Nephron (organoid): ENCODE results near the gene SPAG17.

Source experiments
- H3K27ac Mint-ChIP-seq, 3 experiments: 2 replicates each; pipeline ENCODE4 v1.8.0; 2020; ENCODE audit warnings: mixed read lengths in 3 of 3, mild to moderate bottlenecking in 2 of 3, moderate library complexity in 1 of 3
- H3K27me3 Mint-ChIP-seq: 2 replicates; pipeline ENCODE4 v1.8.0; 2021; ENCODE audit warnings: low read depth, mild to moderate bottlenecking, moderate library complexity, mixed read lengths
- H3K36me3 Mint-ChIP-seq: 2 replicates; pipeline ENCODE4 v1.8.0; 2020; ENCODE audit warnings: low read depth, mixed read lengths
- H3K4me1 Mint-ChIP-seq: 2 replicates; pipeline ENCODE4 v1.8.0; 2020; ENCODE audit warnings: mixed read lengths
- H3K4me3 Mint-ChIP-seq, 3 experiments: 2 replicates each; pipeline ENCODE4 v1.8.0; 2020; ENCODE audit warnings: mild to moderate bottlenecking in 3 of 3, mixed read lengths in 3 of 3, moderate library complexity in 2 of 3
- H3K9me3 Mint-ChIP-seq: 2 replicates; pipeline ENCODE4 v1.8.0; 2020; ENCODE audit warnings: mixed read lengths
- TF ChIP-seq, protein P1 (sequence below), 3 experiments: fragments of 200-600 bp; sonication (generic); IDR thresholded peaks; one replicate each; pipeline ENCODE4 v1.5.0; 2021; ENCODE audit warnings: antibody characterized with exemption in 3 of 3; ENCODE audit not compliant: unreplicated experiment in 3 of 3

The SPAG17 gene

DNA sequence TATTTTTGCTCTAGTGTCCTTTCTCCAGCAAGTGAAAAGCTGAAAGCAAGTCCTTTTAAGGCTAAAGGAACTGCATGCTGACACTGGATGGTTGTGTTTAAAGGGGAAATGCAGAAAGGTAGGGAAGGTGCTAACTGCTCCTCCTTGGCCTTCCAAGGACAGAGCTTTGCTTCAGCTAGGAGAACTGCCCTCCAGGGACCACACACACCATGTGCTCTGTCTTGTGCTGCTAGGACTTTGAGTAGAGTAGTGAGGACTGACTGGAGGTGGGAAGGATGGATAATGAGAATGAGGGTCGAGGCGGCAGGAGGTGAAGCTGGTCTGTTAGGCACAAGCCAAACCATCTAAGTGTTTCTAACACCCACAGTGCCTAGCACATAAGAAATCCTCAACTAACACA lies 177.6 kb downstream of the SPAG17 start:
- no peak overlapping the region for H3K4me3 Mint-ChIP-seq
- TF ChIP-seq, protein P1, sequence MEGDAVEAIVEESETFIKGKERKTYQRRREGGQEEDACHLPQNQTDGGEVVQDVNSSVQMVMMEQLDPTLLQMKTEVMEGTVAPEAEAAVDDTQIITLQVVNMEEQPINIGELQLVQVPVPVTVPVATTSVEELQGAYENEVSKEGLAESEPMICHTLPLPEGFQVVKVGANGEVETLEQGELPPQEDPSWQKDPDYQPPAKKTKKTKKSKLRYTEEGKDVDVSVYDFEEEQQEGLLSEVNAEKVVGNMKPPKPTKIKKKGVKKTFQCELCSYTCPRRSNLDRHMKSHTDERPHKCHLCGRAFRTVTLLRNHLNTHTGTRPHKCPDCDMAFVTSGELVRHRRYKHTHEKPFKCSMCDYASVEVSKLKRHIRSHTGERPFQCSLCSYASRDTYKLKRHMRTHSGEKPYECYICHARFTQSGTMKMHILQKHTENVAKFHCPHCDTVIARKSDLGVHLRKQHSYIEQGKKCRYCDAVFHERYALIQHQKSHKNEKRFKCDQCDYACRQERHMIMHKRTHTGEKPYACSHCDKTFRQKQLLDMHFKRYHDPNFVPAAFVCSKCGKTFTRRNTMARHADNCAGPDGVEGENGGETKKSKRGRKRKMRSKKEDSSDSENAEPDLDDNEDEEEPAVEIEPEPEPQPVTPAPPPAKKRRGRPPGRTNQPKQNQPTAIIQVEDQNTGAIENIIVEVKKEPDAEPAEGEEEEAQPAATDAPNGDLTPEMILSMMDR (IDR thresholded peaks at IDR 0.05; ENCODE audit: unreplicated experiment in 3 of 3), result no peak
- no peaks in the 10 kb centered on the region for H3K27me3 Mint-ChIP-seq
- H3K36me3 Mint-ChIP-seq, result peaks cover 18% of the 10 kb centered on the region
- peaks cover 16% of the 10 kb centered on the region for H3K9me3 Mint-ChIP-seq
- H3K4me1 Mint-ChIP-seq, result no peaks in the 10 kb centered on the region
- no peak overlapping the region for H3K27ac Mint-ChIP-seq

DNA sequence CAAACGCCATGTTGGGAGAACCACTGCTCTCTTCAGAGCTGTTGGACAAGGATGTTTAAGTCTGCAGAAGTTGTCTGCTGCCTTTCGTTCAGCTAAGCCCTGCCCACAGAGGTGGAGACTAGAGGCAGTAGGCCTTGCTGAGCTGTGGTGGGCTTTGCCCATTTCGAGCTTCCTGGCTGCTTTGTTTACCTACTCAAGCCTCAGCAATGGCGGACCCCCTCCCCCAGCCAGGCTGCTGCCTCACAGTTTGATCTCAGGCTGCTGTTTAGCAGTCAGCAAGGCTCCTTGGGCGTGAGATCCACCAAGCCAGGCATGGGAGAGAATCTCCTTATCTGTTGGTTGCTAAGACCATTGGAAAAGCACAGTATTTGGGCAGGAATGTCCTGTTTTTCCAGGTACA lies 180.7 kb downstream of the SPAG17 start:
- Mint-ChIP-seq H3K36me3 (peaks cover 23% of the 10 kb centered on the region), H3K27ac (no peak overlapping the region), H3K9me3 (peaks cover 32% of the 10 kb centered on the region), H3K4me1 (no peaks in the 10 kb centered on the region), H3K4me3 (no peak overlapping the region), H3K27me3 (no peaks in the 10 kb centered on the region)
- TF ChIP-seq, protein P1 (IDR thresholded peaks at IDR 0.05; ENCODE audit: unreplicated experiment in 3 of 3), result no peak

DNA sequence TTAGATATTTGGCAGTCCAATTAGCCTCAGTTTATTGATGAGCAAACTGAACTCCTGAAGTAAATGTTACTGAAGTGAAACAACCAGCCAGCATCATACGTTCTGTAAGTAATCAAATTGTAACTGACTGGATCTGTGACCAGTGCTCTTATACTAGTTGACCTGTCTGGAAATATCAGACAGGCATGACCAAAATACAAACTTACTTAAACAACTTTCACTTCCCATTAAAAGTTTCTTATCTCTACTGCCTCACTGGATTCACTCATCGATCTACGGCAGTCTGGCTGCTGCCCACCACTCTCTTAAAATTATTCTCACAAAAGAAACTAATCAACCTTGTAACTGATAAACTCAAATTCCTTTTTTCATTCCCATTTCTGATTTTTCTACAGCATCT lies 199.1 kb downstream of the SPAG17 start:
- H3K4me3 Mint-ChIP-seq, result no peak overlapping the region
- H3K27ac Mint-ChIP-seq, result no peak overlapping the region
- H3K27me3 Mint-ChIP-seq, result no peaks in the 10 kb centered on the region
- TF ChIP-seq, protein P1 (IDR thresholded peaks at IDR 0.05; ENCODE audit: unreplicated experiment in 3 of 3), result no peak
- H3K4me1 Mint-ChIP-seq, result no peaks in the 10 kb centered on the region
- H3K9me3 Mint-ChIP-seq, result peaks cover 3% of the 10 kb centered on the region
- peaks cover 11% of the 10 kb centered on the region for H3K36me3 Mint-ChIP-seq

DNA sequence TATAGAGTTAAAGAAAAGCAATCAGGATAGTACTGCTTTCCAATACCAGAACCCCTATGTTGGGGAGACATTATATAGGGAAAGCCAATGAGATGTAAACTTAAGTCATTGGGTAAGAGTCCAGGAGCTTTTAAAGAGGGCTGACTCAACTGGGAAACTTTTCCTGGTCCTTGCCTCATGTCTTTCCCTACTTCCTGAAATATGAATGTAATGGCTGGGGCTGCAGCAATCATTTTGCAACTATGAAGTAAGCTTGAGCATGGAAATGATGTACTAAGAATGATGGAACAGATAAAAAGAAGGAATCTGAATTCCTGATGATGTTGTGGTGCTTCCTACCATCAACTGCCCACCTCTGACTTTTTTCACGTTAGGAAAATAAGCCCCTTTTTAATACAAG lies 199.8 kb downstream of the SPAG17 start:
- H3K27me3 Mint-ChIP-seq, result no peaks in the 10 kb centered on the region
- no peak overlapping the region for H3K27ac Mint-ChIP-seq
- H3K9me3 Mint-ChIP-seq, result peaks cover 3% of the 10 kb centered on the region
- H3K4me1 Mint-ChIP-seq, result no peaks in the 10 kb centered on the region
- H3K36me3 Mint-ChIP-seq, result peaks cover 8% of the 10 kb centered on the region
- TF ChIP-seq, protein P1 (IDR thresholded peaks at IDR 0.05; ENCODE audit: unreplicated experiment in 3 of 3), result no peak
- no peak overlapping the region for H3K4me3 Mint-ChIP-seq

DNA sequence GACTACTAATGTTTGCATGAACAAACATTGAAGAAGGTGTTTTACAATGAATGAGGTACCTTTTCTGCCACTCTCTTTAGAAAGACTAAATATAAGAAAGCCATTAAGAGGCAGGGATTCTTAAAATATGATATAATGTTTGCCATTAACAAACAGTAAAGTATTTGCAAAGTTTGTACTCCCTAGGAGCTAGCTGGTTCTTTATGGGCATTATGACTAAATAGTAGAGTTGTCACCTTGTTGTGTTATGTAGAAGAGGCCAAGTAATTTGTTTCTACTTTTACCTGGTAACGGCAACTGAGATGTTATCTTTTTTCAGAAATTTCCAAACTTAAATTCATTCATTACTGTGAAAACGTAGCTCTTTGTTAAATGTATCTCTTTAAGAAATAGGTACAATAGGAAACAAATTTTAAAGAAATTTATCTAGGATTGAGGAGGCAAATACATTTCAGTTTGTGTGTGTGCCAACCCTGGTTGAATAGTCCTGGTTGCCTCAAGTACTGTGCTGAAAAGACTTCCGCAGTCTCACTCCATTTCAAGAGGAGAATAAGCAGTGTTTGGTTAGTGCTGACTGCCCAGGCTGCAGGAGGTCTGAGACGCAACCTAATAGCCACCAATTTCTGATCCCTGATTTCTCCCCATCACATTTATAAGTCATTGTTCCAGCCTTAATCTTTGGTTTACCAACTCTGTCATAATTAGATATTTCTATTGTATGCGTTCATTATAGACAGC lies 203.4 kb downstream of the SPAG17 start:
- Mint-ChIP-seq H3K27ac (no peak overlapping the region), H3K4me1 (no peaks in the 10 kb centered on the region), H3K36me3 (peaks cover 4% of the 10 kb centered on the region), H3K27me3 (no peaks in the 10 kb centered on the region), H3K4me3 (no peak overlapping the region), H3K9me3 (peaks cover 3% of the 10 kb centered on the region)
- TF ChIP-seq, protein P1 (IDR thresholded peaks at IDR 0.05; ENCODE audit: unreplicated experiment in 3 of 3), result no peak

DNA sequence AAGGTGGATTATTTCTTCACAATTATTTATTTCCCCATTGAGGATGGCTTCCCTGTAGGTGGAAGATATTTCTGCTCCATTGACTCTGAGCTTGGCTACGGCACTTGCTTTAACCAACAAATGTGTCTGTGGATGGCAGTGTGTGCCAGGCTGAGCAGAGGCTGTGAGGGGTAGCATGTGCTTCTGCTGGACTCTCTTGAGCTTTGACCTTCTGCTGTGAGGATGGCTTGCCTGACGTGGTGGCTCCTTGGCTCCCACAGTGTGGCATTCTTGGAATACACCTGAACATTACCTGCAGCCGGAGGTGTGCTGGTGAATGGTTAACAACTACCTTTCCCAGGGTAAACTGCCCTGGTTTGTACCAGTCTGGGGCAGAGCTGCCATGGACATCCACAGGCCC lies 208.6 kb downstream of the SPAG17 start:
- no peak overlapping the region for H3K27ac Mint-ChIP-seq
- peaks cover 3% of the 10 kb centered on the region for H3K36me3 Mint-ChIP-seq
- H3K9me3 Mint-ChIP-seq, result no peaks in the 10 kb centered on the region
- no peaks in the 10 kb centered on the region for H3K27me3 Mint-ChIP-seq
- TF ChIP-seq, protein P1 (IDR thresholded peaks at IDR 0.05; ENCODE audit: unreplicated experiment in 3 of 3), result no peak
- no peaks in the 10 kb centered on the region for H3K4me1 Mint-ChIP-seq
- H3K4me3 Mint-ChIP-seq, result no peak overlapping the region
